Measurements from ENCODE around the gene SLC26A6.

The SLC26A6 gene

GRCh38 chr3:48598323-48599076 is 36.8 kb downstream of the SLC26A6 start:
- no peak for FAIRE-seq

- no peak for FAIRE-seq
These were observed 37.9 kb downstream of the SLC26A6 start for GRCh38 chr3:48597408-48597800.

- FAIRE-seq: no peak
These were observed 38.4 kb downstream of the SLC26A6 start for GRCh38 chr3:48596676-48597407.

DNA sequence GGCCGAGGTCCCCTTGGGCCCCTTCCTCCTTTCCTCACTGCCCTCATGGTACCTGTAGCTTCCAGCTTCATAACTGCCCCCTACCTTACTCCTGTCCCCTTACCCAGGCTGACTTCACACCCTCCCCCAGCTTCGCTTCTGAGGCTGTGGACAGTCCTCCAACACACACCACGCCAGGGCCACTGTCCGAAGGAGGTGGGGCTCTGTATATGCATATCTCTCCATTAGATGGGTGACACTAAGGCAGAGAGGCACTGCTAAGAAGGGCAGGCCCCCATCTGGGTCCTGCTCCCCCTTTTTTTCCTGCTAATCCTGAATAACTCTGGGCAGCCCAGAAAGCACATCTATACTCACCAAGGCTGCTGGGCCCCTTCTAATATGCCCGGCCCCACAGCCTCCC is 39.1 kb downstream of the SLC26A6 start:
- no peak for FAIRE-seq

- no peak for FAIRE-seq
These were observed 39.6 kb downstream of the SLC26A6 start for GRCh38 chr3:48595526-48596121.

- no peak for FAIRE-seq
These were observed 40.2 kb downstream of the SLC26A6 start, which contains the start of gene COL7A1 for GRCh38 chr3:48595075-48595525. TSS of gene COL7A1 (minus strand) at chr3:48595329. CDS start at chr3:48595159, 170 bp downstream.

- FAIRE-seq: no peak
These were observed 40.7 kb downstream of the SLC26A6 start for GRCh38 chr3:48594417-48595049.

DNA sequence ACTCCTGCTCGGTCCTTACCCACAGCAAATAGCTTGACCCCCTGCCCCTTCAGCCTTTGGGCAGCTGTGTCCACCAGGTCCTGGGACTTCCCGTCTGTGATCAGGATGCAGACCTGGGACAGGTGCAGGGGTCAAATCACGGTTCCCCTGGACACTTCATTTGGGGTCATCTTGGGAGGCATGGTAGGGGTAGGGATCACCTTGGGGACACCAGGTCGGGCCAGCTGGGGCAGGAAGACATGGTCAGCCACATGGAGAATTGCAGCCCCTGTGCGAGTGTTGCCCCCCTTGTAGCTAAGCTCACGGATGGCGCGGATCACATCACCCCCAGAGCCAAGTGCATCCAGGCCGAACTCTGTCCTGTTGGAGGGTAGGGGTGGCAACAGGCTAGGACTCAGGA is 41.9 kb downstream of the SLC26A6 start:
- no peak for FAIRE-seq

- FAIRE-seq: no peak
These were observed 42.7 kb downstream of the SLC26A6 start for GRCh38 chr3:48592519-48593087.

- no peak for FAIRE-seq
These were observed 43.3 kb downstream of the SLC26A6 start for GRCh38 chr3:48591886-48592518.

- no peak for FAIRE-seq
These were observed 43.8 kb downstream of the SLC26A6 start for GRCh38 chr3:48591436-48591835.

GRCh38 chr3:48588230-48588629 is 47.0 kb downstream of the SLC26A6 start:
- no peak for FAIRE-seq

- FAIRE-seq: no peak
These were observed 47.6 kb downstream of the SLC26A6 start for GRCh38 chr3:48587686-48588085.

- no peak for FAIRE-seq
These were observed 49.9 kb downstream of the SLC26A6 start for GRCh38 chr3:48585411-48585810.

- no peak for FAIRE-seq
These were observed 50.4 kb downstream of the SLC26A6 start for GRCh38 chr3:48584836-48585235.

DNA sequence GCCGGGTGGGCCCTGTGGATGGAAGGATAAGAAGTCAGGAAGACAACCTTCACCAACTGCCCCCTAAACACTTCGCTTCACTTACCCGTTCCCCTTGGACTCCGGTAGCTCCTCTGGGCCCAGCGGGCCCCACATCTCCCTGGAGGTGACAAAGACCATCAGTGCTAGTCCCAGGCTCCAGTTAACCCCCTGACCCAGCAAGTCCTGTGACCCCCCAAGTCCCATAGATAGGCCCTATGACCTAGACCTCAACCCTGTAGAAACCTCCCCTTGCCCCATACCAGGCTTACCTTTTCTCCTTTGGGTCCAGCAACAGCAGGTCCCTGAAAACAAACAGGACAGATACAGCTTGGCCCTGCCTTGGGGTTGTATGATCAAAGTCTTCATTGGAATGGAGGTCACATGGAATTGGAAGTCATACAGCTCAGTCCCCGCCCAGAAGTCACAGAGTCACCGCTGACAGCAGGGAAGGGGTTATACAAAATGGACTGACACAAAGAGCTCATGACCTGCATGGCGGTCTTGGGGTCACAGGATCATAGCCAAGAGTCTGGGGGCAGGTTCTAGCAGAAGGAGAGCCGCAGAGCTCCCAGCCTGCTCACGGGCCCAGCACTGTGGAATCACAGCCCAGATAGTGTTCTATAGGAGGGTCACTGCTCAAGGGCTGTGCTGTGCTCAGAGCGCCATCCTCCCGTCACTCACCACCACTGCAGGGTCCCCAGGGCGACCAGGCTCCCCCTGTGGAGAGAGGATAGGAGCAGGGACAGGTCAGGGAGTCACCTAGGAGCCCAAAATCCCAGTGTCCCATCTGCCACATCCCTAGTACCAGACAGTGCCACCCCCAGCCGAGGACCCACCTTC is 53.4 kb downstream of the SLC26A6 start:
- FAIRE-seq: no peak

DNA sequence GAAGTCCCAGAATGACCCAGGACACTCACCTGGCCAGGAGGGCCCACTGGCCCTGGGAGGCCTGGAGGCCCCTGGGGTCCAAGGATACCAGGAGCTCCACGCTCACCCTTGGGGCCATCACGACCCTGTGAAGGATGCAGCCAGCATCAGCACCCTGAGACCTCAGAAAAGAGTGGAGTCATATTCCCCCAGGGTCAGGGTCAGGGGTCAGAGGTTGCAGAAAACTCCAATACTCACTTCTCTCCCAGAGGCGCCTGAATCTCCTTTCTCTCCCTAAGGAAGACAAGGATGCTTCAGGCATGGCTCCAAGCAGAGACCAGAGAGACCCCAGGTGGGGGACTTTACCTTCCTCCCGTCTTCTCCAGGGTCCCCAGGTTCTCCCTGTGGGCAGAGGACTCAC is 58.6 kb downstream of the SLC26A6 start:
- FAIRE-seq: no peak
